ENCODE measurements around the gene SIX3.

The SIX3 gene

DNA sequence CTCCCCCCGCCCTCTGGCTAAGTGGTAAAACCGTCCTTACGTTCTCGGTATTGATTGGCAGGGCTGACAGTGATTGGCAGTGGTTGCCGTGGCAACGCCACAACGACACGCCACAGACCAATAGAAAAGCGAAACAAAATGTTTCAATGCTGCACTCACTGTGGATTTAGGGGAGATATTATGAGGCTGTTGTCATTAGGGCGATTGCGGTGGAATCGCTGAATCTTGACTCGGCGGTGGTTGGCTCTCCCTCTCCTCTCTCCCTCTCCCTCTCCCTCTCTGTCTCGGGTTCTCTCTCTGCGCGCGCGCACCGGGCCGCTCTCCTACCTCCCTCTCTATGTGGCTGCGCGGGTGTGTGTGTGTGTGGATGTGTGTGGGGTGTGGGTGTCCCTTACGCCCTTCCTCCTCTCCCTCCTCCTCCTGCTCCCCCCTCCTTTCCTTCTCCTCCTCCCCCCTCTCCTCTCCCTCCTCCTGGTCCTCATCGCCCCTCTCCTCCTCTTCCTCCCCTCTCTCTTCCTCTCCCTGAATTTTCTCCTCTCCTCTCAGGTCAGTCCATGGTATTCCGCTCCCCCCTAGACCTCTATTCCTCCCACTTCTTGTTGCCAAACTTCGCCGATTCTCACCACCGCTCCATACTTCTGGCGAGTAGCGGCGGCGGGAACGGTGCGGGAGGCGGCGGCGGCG lies at the start of gene SIX3:
Gene SIX3, plus strand, starts transcription at position 152 of the 684 bp plus-strand sequence. Its CDS starts 403 bp downstream, at position 555.
- DNase-seq (ENCODE audit: low read depth): no peak

DNA sequence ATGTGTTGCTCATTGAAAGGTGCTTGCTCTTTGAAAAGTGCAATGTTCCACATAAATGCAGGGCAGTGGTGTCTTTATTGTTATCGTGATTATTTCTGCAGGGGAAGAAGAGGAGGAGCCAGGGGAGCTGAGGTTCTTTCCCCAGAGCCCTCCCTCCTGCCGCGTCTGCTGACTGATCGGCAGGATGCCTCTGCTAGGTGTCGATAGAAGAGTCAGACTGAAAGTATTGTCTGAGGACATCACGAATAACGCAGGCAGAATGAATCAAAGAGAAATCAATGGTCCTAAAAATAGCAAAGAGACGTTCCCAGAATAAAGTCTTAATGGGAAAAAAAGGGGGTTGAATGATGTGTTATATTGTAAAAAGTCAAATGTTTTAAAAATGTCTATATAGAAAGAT lies 47.4 kb upstream of the SIX3 start:
- DNase-seq (ENCODE audit: low read depth): no peak

DNA sequence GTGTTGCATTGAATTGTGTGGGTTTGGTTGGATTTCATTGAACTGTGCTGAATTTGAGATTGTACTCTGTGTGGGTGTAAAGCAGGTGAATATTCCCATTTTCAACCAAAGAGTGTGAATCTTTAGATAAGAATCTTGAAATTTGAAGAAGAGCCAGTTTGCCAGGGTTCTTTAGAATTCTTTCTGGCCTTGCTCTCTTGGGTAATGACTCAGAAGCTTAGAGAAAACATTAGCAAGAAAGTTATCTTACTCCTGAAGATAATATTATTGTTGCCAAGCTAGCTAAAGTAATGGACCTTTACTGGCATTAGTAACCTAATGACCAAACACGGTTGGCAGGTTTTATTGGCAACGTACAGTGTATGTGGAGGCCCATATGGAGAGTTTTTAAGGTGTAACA lies 46.4 kb upstream of the SIX3 start:
- DNase-seq (ENCODE audit: low read depth): peak; percentile 49

DNA sequence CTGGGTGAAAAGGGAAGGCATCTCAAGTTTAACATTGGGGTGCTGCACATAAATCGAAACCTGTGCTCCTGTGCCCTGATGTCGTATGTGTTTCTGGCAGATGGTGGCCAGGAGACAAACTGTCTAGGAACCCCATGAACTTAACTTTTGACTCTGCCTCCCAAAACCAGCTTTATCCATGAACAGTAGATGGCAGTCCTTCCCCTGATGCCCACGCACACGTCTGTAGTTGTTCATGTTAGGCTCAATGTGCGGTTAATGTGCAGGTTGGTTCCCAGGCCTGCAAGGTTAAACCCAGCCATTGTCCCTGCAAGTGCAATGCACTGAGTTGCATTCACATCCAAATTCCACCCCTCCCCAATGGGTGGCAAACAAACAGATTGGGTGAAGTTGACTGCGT lies 44.1 kb upstream of the SIX3 start:
- DNase-seq (ENCODE audit: low read depth): no peak

DNA sequence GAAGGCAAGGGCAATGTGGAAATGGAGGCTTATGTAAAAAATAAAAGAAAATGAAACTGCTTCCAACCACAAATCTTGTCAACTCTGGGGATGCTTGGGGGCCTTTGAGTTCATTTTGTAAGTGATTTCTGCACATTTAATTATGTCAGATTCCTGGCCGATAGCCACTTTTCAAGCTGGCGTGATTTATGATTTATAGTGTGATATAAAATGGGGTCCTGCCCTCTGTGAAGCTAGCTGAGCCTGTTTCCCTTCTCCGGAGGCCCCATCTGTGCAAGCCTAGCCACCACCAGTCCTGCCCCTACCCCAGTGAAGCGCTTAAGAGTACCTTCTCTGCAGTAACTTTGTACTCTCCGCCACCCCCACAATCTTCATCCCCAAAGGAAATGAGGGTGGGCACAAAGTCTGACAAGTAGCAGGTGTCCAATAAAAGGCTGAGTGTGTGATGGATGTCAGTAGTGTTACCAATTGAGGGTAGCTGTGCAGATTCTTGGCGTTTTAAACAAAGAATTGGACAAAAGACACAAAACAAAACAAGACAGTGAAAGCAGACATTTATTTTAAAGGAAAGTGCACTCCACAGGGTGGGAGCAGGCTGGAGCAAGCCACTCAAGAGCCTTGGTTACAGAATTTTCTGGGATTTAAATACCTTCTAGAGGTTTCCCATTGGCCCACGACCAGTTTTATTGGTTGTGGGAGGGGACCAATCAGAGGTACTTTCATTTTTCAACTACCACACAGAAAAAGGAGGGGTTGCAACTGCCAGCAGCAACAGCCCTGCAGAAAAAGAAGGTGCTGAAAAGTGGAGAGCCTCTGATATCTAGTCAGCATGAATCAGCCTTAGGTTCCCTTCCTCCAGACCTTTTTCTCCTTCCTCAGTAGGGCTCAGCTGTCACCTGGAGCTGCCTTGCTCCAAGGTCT lies 39.0 kb upstream of the SIX3 start:
- no peak for DNase-seq (ENCODE audit: low read depth)

DNA sequence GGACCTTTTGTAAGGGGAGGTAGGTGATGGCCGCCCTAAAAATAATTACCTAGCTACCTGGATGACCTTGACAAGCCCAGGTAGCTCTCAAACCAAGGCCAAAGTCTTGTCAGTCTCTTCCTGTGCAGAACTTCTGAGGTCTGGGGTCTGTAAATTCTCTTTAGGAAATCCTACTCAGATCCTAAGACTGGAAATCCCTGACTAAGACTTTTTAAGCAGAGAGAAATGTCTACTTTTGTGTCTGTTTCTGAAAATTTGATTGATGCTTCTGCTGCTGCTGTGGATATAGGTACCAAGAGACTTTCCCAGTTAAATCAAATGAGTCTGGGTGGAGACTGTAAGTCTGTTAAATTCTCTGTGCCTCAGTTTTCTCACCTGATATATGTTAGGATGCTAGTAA lies 36.9 kb upstream of the SIX3 start:
- no peak for DNase-seq (ENCODE audit: low read depth)

DNA sequence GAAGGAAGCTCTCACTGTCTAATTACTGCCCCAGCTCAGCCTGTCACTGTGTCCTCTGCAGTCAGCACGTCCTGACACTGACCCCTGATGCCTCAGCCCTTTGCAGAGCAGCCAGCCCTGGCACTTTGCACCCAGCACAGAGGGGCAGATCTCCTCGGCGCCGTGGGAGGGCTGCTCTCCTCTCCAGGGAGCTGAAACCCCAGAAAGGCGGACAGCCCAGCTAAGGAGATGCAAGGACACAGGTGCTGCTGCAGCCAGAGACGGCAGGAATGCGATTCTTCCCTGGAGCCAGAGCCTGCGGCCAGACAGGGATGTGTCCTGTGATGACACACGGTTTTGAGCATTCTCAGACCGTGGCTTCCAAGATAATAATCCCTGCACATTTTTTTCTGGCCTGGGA lies 34.5 kb upstream of the SIX3 start:
- no peak for DNase-seq (ENCODE audit: low read depth)

DNA sequence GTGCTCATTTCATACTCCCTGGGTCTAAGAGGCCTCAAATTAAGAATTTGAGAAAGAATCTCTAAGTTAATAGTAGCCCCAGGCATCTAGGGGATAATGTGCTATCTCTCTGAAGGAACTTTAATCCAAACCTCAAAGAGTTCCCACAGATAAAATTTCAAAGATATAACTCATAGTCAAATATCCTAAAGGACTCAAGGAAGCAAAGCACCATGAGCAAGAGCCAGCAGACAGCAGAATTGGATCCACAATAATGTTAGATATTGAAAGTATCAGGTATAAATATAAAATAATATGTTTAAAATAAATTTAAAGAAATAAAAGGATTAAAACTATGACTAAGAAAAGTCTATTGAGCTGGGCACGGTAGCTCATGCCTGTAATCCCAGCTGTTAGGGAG lies 31.7 kb upstream of the SIX3 start:
- no peak for DNase-seq (ENCODE audit: low read depth)

DNA sequence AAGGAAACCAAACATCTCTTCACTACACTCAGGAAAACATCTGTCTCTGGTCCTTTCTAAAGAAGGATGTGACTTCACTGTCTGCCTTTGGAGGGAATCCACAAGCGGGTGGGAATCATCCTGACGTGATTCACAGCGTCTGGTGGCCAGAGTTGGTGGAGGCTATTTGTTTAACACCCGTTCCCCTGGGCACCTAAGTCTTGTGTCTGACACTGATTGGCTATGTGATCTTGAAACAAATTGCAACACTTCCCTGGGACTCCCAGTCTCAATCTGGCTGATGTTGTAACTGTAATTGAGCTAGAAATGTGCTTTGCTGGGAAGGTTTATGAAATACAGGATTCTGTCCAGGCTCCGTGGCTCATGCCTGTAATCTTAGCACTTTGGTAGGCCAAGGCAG lies 28.8 kb upstream of the SIX3 start:
- DNase-seq (ENCODE audit: low read depth): peak; percentile 94

DNA sequence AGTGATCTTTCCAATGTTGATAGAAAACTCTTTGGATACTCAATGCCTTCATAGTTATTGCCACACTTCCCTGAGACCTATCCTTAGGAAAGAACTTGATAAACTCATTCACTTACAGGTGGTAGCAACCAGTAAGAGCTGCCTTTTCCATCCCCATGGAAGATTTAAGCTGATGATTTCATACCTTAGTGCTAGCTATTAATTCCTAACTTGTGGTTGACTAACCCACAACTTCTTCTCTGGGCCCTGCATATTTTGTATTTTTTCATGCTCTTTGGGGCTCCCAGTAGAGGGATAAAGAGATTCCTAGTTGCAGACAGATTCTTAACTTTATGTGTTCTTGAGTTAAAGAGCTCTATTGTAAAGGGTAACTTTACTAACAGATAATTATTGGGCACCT lies 25.2 kb upstream of the SIX3 start:
- no peak for DNase-seq (ENCODE audit: low read depth)

DNA sequence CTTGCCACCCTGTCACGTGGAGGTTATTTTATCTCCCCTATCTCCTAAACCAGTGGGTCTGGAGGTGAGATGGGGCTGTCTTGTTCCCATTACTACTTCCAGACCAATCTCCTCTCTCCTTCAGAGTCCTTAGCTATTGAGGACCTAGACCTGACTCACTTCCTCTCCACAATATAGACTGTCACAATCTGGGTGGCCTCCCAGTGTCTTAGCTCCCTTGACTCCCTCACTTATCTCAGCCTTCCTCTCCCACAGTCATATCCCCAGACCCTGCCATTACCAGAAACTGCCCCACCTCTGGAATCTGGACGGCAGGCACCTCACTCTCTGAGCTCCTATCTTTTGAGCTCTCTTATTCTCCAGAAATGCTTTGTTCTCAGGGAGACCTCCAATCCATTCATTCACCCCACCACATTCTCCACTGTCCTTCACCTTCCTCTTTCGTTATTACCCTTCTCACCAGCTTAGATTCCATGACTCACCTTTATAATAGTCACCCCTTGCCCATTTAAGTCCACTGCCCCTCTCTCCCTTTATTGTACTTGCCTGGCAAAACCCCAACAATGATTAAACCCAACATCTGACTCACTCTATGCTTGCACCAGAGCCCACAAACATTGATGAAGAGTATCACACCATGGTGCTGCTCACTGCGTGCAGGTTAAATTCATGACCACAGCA lies 23.3 kb upstream of the SIX3 start:
- DNase-seq (ENCODE audit: low read depth): no peak

DNA sequence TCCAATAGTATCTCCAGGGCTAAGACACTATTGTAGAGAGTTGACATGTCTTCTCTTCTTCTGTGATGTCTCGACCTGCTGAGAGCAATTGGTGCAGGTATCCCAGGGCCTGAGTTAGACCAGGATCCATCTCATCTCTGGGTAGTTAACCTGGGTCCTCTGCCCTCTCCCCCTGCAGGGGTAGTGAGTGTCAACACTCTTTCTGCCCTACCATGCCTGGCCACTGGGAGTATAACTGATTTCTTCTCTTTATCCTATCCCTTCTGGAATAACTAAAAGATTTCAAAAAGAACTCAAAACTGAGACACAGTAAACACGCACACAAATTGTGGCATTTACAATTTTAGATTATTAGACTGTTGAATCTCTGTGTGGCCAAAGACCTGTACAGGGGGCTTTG lies 20.8 kb upstream of the SIX3 start:
- no peak for DNase-seq (ENCODE audit: low read depth)

DNA sequence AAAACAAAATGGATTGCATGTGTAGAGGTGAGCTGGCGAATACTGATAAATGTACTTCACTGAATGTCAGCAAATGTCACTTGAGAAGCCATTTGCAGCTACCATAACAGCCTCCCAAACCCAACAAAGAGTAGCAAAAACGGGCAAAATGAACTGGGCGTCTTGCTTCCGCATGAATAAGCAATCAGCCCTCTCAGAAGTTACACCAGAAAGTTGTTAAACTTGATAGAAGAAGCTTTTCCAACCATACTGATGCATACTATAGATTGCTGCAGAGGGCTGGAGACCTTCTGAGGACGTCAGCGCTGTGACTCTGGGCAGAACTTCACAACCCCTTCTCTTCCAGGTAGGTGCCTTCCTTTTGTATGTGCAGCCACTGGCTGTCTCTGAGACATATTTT lies 18.7 kb upstream of the SIX3 start:
- DNase-seq (ENCODE audit: low read depth): no peak

DNA sequence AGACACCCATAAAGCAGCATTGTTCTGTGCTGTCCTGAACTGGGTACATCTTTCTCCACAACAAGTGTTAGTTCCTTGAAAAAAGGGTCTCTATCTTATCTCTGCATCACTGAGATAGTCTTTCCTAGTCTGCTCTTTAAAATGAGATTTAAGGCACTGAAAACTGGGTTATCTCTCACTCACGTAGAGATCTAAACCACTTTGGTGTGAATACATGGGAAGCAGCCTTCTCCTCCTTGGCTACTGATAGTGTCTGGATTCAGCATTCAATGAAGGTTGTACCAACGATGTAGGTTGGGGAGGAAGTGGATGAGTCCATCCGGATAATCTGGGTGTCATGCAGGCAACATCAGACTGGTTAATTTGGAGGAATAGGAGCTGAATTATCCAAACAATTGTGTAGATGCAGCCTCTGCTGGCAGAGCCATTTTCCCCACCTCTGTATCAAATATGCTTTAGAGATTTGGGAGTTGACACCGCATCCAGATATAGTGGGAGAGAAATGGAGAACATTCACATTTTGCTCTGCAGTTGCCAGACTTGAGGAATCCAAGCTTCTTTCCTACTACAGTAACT lies 15.9 kb upstream of the SIX3 start:
- no peak for DNase-seq (ENCODE audit: low read depth)

DNA sequence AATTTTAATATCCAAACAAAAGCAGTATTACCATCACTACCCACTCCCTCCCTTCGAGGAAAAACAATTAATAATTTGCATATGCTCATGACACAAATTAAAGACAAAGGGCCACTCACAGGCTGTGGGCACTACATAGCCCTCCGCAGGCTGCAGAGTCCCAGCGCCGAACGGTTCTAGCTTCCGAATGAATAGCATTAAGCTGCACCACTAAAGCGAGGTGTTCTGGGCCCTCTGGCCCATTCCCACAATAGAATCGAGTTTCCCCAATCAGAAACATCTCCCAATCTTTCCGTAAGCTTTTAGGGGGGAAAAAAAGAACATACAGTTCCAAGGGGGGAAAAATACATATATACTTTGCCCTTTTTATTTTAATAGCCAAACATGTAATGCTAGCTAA lies 14.5 kb upstream of the SIX3 start:
- no peak for DNase-seq (ENCODE audit: low read depth)

DNA sequence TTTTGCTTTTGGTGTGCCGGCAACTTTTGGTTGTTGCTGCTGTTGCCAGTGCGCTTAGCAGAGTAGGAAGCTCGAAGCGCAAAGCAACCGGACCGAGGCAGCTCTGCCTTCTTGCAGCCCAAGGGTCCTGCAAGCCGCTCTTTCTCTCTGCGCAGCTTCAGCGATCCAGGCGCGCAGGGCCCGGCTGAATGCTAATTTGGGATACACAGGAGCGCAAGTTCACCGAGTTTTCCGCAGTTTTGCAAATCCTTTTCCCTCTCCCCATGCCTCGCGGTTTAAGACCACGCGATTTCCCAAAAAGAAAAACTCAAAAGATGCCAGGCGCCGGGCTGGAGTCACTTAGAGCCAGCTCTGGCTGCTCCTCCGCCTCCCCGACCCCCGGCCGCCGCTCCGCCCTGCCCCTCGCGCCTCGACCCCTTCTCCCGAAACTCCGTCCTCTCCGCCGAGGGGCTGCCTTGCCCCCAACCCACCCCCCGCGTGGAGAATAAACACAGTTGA lies 13.5 kb upstream of the SIX3 start:
- no peak for DNase-seq (ENCODE audit: low read depth)

DNA sequence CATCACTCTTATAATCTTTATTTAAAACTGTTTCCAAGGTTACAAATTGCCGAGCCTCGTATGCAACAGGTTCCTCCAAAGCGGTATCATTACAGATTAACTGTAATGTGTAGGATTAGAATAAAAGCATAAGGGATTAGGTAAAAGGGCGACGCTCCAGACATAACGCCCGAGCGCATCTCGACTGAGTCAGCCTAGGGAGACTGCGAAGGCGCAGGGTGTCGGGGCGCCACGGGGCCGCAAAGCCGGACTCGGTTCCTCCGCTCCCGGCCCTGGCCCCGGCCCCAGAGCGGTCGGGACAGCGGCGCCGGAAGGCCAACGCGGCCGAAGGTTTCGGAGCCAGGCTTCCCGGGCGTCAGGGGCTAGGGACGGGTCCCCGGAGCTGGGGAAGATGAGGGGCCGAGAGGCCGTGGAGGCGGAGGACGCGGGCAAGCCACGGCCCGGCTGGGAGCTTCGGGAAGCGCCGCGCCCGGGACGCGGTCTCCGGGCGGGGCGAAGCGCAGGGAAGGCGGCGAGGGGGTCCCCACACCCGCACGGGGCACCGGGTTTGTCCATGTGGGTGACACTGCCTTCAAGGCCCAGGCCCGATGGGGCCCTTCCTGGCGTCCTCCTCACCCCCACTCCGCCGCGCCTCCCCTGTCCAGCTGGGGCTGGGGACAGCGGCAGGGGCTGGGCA lies 12.9 kb upstream of the SIX3 start:
- no peak for DNase-seq (ENCODE audit: low read depth)

DNA sequence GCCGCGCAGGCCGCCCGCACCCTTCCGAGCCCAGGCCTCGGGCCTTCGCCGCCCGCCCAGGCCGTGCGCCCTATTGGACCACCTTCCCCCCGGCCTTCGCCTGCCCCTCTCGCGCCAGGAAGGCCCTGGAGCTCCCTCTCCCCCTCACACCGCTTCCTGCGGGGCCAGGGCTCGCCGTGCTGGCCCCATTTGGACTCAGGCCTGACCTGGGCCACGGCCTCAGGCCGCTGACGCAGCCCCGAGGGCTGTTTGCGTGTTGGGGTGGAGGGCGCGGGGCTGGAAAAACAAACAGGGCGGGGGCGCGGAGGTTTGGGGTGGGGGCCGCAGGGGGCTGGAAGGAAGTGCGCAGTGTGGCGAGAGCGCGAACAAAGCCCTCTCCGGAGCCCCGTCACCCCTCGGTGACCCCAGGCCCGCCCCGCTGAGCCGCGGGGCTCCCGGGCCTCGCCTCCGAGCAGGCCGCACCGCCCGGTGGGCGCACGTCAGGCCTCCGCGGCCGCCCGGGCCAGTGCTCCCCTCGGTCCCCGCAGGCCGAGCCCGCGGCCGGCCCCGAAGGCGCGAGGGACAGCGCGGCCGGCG lies 12.3 kb upstream of the SIX3 start:
- no peak for DNase-seq (ENCODE audit: low read depth)

DNA sequence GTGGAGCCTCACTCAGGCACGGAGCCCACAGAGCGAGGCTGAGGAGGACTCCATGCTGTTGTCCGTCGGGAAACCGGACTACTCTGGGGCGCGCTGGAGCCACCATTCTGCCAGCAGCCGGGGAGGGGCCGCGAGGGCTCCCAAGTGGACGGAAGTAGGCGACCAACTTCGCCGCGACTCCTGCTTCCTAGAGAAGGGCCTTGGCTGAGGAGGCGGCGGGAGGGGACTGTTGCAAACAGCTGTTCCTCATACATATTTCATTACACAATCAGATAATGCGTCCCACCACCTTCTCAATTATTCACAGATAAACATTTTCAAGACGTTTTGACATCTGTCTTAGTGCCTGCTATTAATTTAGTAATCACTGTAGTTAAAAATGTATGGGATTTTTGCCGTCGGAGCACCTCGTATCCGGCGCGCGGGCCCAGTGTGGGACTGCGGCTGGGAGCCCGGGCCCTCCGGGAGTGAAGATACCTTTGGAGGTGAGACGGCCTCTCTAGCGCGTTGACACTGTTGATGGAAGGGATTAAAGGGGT lies 11.7 kb upstream of the SIX3 start:
- DNase-seq (ENCODE audit: low read depth): no peak

DNA sequence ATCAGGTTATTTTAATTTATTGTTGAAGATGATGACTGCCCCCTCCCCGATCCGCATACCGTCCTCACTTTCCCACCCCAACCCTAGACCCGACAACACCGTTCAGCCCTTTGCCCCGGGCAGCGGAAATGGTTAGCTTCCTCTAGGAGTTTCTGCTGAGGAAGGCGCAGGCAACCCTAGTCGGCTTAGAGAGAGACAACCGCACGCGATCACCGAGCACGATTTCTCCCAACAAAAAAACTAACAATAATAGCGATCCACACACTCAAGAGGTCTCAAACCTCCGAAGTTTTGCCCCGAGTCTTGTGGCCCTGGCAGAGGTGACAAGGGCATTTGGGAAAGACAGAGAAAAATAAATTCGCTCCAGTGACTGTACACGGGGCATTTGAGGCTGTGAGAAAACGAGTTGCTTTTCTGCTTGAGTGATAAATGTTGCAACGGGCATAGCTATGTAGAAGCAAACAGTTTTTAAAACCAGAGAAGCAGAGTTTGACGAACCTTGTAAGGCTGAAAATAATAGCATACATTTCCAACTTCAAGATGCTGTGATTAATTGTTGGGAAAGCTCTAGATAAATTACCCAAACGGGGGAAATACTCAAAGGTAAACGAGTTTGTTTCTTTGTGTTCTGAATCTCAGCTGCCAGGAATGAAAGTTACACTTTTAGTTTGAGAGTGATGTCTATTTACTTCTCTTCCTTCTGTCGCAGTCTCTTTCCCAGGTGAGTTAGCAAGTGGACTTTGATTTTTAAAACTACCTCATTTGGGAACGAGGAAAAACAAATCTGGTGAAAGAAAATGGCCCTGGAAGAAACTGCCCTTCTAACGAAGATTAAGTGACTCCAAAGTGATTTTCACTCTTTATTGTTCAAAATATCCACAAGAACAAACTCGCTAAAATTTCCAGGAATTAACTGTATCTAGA lies 11.0 kb upstream of the SIX3 start:
- DNase-seq (ENCODE audit: low read depth): no peak

Data from stromal cell of bone marrow (primary cell).